Omental fat pad (tissue), 4 donors: ENCODE results near the gene SKOR2. TPM values are rescaled to one million over a fixed set of nuclear protein-coding genes. Genes with fewer than 3 reads are reported as not detected.

Source experiments
- ATAC-seq: fragments of 150-250 bp; one replicate; pipeline ENCODE4 v1.9.1; 2016; ENCODE audit warnings: mild to moderate bottlenecking, moderate library complexity; ENCODE audit not compliant: low FRiP score
- DNase-seq: peaks from one replicate; pipeline ENCODE4 v3.0.0-alpha.2; 2019; ENCODE audit warnings: low spot score
- CTCF ChIP-seq, 3 donors: fragments of 450-650 bp; IDR thresholded peaks; one replicate each; pipeline ENCODE4 v1.5.1; 2016 to 2017; ENCODE audit warnings: antibody characterized with exemption in 3 of 3, mild to moderate bottlenecking in 3 of 3, moderate library complexity in 2 of 3
- total RNA-seq, 4 donors: library from RNA; depleted of rRNA; stranded (reverse); fragments of >200 nt; gene quantifications; one replicate each; pipeline ENCODE4 v1.1.0, GENCODE V29; 2016

SKOR2 gene
- total RNA-seq: not detected

GRCh38 chr18:47251289-47252120, at the start of gene SKOR2:
Gene SKOR2 (minus strand): TSS chr18:47251660. CDS start chr18:47249183, 2,477 bp downstream.
- DNase-seq (no peak), ATAC-seq (no peak)
- no peak for TF ChIP-seq CTCF (IDR thresholded peaks at IDR 0.05)

- ATAC-seq (no peak), DNase-seq (no peak)
- no peak for TF ChIP-seq CTCF (IDR thresholded peaks at IDR 0.05)
Measured at GRCh38 chr18:47296462-47296861, 45.0 kb upstream of the SKOR2 start.

- no peak for ATAC-seq
- no peak for DNase-seq
Measured at GRCh38 chr18:47294801-47295200, 43.3 kb upstream of the SKOR2 start.

GRCh38 chr18:47288741-47289140, 37.3 kb upstream of the SKOR2 start:
- no peak for DNase-seq
- ATAC-seq: no peak
- TF ChIP-seq CTCF (IDR thresholded peaks at IDR 0.05): no peak

More at GRCh38 chr18:47294801-47295200, 43.3 kb upstream of the SKOR2 start:
- TF ChIP-seq CTCF (IDR thresholded peaks at IDR 0.05): no peak

- DNase-seq: no peak
- no peak for TF ChIP-seq CTCF (IDR thresholded peaks at IDR 0.05)
- no peak for ATAC-seq
Measured at GRCh38 chr18:47287911-47288585, 36.6 kb upstream of the SKOR2 start.

- no peak for ATAC-seq
- TF ChIP-seq CTCF (IDR thresholded peaks at IDR 0.05): no peak
- DNase-seq: no peak
Measured at GRCh38 chr18:47286776-47287410, 35.4 kb upstream of the SKOR2 start.
